ENCODE measurements around the gene MYBPC1. TPM values are rescaled to one million over a fixed set of nuclear protein-coding genes. Genes with fewer than 3 reads are reported as not detected.

MYBPC1 gene
- total and polyA plus RNA-seq, 2 of the 13 experiments (the other 11 are each of a cell fraction or from before 2014, with no cell fraction given) = 0.31 to 0.53 TPM

GRCh38 chr12:101696251-101697196 lies 101.8 kb downstream of the MYBPC1 start (continued):
- TF ChIP-seq KDM5A (IDR thresholded peaks at IDR 0.05; ENCODE audit: borderline replicate concordance, low read length) (no peak), GMEB1 (CRISPR knock-in tag; IDR thresholded peaks at IDR 0.05; ENCODE audit: borderline replicate concordance) (peak; percentile 7; the same call in 1 of the 2 replicates), KDM1A (CRISPR knock-in tag; IDR thresholded peaks at IDR 0.05) (no peak), KLF6 (CRISPR knock-in tag; IDR thresholded peaks at IDR 0.05) (0 out of 2 replicates have a peak, but pooled peaks have one; percentile 30), ZNF432 (CRISPR knock-in tag; IDR thresholded peaks at IDR 0.05; ENCODE audit: borderline replicate concordance) (no peak), ZGPAT (CRISPR knock-in tag; IDR thresholded peaks at IDR 0.05) (no peak), TBX3 (IDR thresholded peaks at IDR 0.05; ENCODE audit: borderline replicate concordance) (no peak), SATB2 (CRISPR knock-in tag; IDR thresholded peaks at IDR 0.05) (no peak), ZNF18 (CRISPR knock-in tag; IDR thresholded peaks at IDR 0.05; ENCODE audit: insufficient replicate concordance) (no peak), ZNF441 (CRISPR knock-in tag; IDR thresholded peaks at IDR 0.05; ENCODE audit: borderline replicate concordance) (no peak), ZNF576 (CRISPR knock-in tag; IDR thresholded peaks at IDR 0.05) (no peak), SP140L (CRISPR knock-in tag; IDR thresholded peaks at IDR 0.05; ENCODE audit: borderline replicate concordance) (no peak), ZNF383 (CRISPR knock-in tag; IDR thresholded peaks at IDR 0.05; ENCODE audit: borderline replicate concordance) (no peak), SUZ12 (IDR thresholded peaks at IDR 0.05; ENCODE audit: low read depth, low read length) (no peak), ARNT2 (CRISPR knock-in tag; IDR thresholded peaks at IDR 0.05; ENCODE audit: low read depth) (no peak), DPF2 (CRISPR knock-in tag; IDR thresholded peaks at IDR 0.05; ENCODE audit: borderline replicate concordance, low read depth) (peak; percentile 75), MBNL3 (CRISPR knock-in tag; conservative IDR thresholded peaks at IDR 0.05) (no peak), TOE1 (CRISPR knock-in tag; IDR thresholded peaks at IDR 0.05) (no peak), LCORL (IDR thresholded peaks at IDR 0.05) (no peak), LCORL (CRISPR knock-in tag; IDR thresholded peaks at IDR 0.05) (peak; percentile 60; the same call in 1 of the 2 replicates), MXI1 (IDR thresholded peaks at IDR 0.05; ENCODE audit: borderline replicate concordance, low read depth, low read length) (peak; percentile 85; the same call in 2 of the 3 replicates), MEIS2 (CRISPR knock-in tag; IDR thresholded peaks at IDR 0.05) (peak; percentile 97), TBX2 (CRISPR knock-in tag; IDR thresholded peaks at IDR 0.05; ENCODE audit: borderline replicate concordance) (peak; percentile 76), ZNF253 (CRISPR knock-in tag; IDR thresholded peaks at IDR 0.05; ENCODE audit: borderline replicate concordance) (no peak), CBX1 (IDR thresholded peaks at IDR 0.05; ENCODE audit: low read depth) (no peak), SNAI1 (CRISPR knock-in tag; IDR thresholded peaks at IDR 0.05; ENCODE audit: borderline replicate concordance) (no peak)
